ENCODE results near the gene PICK1. TPM values are rescaled to one million over a fixed set of nuclear protein-coding genes. Genes with fewer than 3 reads are reported as not detected.

The PICK1 gene
- total and polyA plus RNA-seq, 2 of the 4 experiments (the other 2 are of a cell fraction): 16.5 to 21.0 TPM

- dilution Hi-C loops (cut with HindIII; ENCODE audit: low sequenced_read_pairs, unreplicated experiment): no loop called here
- no peak overlapping the region for H3K9ac ChIP-seq (ENCODE audit: low read depth, low read length)
- no peak for DNase-seq
- H3K4ac ChIP-seq (ENCODE audit: low read depth, low read length): no peak overlapping the region
- no peak overlapping the region for H3K18ac ChIP-seq (ENCODE audit: low read depth, low read length)
- in situ Hi-C loops (cut with MboI; ENCODE audit: low sequenced_read_pairs): no loop called here
- no peak overlapping the region for H4K8ac ChIP-seq (ENCODE audit: low read depth in 2 of 2, low read length in 2 of 2)
- no peak overlapping the region for H3K14ac ChIP-seq (replicated peaks; ENCODE audit: low read depth, low read length)
- H2BK120ac ChIP-seq (ENCODE audit: low read depth, low read length): no peak overlapping the region
- no peak overlapping the region for H3K56ac ChIP-seq (ENCODE audit: extremely low read depth, insufficient read depth, low read length)
- H3K27ac ChIP-seq (ENCODE audit: insufficient read depth, low read length): no peak overlapping the region
- H3K23ac ChIP-seq (ENCODE audit: low read depth, low read length): no peak overlapping the region
- no peak overlapping the region for H2AK5ac ChIP-seq (ENCODE audit: low read depth, low read length)
- H4K91ac ChIP-seq (ENCODE audit: insufficient read depth, low read depth, low read length): no peak overlapping the region
- H2AK9ac ChIP-seq (replicated peaks; ENCODE audit: low read depth, low read length, poor library complexity): no peak overlapping the region
- H2BK20ac ChIP-seq (ENCODE audit: low read depth, low read length): no peak overlapping the region
- H2BK5ac ChIP-seq (ENCODE audit: low read depth, low read length, poor library complexity, severe bottlenecking): no peak overlapping the region
- H3K4me2 ChIP-seq (ENCODE audit: low read depth, low read length): no peak overlapping the region
- no peaks in the 10 kb centered on the region for H4K20me1 ChIP-seq (ENCODE audit: insufficient read depth, low read length)
- 95% methylated on average over 4 of the region's 13 CpGs; no CpG with 5 or more reads in 1 of the 2 experiments for WGBS, 2 experiments (ENCODE audit: extremely low coverage in 2 of 2, insufficient read length in 1 of 2)
- no peaks in the 10 kb centered on the region for H3K9me3 ChIP-seq (ENCODE audit: control insufficient read depth, insufficient read depth, low read length)
- no peak overlapping the region for H2AFZ ChIP-seq (replicated peaks; ENCODE audit: low read length, poor library complexity)
- no peak overlapping the region for H3K4me3 ChIP-seq (ENCODE audit: insufficient read depth, low read depth, low read length)
- ATAC-seq (ENCODE audit: low read depth): no peak
- TF ChIP-seq FOS (IDR thresholded peaks at IDR 0.05; ENCODE audit: low read depth, low read length) (no peak), USF2 (IDR thresholded peaks at IDR 0.05; ENCODE audit: low read depth, low read length) (no peak), BHLHE40 (IDR thresholded peaks at IDR 0.05; ENCODE audit: low read depth, low read length) (no peak), MAZ (IDR thresholded peaks at IDR 0.05; ENCODE audit: borderline replicate concordance, low read depth, low read length) (no peak), MXI1 (IDR thresholded peaks at IDR 0.05; ENCODE audit: borderline replicate concordance, low read depth, low read length) (no peak), ELK1 (IDR thresholded peaks at IDR 0.05; ENCODE audit: borderline replicate concordance, low read depth, low read length) (no peak), MAFK (IDR thresholded peaks at IDR 0.05; ENCODE audit: low read depth, low read length) (no peak), NFE2L2 (IDR thresholded peaks at IDR 0.05; ENCODE audit: low read depth, low read length) (no peak), RAD21 (IDR thresholded peaks at IDR 0.05; ENCODE audit: low read length) (no peak), POLR2A (IDR thresholded peaks at IDR 0.05; ENCODE audit: low read depth, low read length) (no peak), RFX5 (IDR thresholded peaks at IDR 0.05; ENCODE audit: low read depth, low read length) (no peak), RCOR1 (IDR thresholded peaks at IDR 0.05; ENCODE audit: insufficient replicate concordance, low read length) (no peak), SMC3 (IDR thresholded peaks at IDR 0.05; ENCODE audit: low read depth, low read length) (no peak), CHD1 (IDR thresholded peaks at IDR 0.05; ENCODE audit: low read depth, low read length) (no peak), CEBPB (IDR thresholded peaks at IDR 0.05; ENCODE audit: low read depth, low read length) (no peak)
- TF ChIP-seq, protein P1, sequence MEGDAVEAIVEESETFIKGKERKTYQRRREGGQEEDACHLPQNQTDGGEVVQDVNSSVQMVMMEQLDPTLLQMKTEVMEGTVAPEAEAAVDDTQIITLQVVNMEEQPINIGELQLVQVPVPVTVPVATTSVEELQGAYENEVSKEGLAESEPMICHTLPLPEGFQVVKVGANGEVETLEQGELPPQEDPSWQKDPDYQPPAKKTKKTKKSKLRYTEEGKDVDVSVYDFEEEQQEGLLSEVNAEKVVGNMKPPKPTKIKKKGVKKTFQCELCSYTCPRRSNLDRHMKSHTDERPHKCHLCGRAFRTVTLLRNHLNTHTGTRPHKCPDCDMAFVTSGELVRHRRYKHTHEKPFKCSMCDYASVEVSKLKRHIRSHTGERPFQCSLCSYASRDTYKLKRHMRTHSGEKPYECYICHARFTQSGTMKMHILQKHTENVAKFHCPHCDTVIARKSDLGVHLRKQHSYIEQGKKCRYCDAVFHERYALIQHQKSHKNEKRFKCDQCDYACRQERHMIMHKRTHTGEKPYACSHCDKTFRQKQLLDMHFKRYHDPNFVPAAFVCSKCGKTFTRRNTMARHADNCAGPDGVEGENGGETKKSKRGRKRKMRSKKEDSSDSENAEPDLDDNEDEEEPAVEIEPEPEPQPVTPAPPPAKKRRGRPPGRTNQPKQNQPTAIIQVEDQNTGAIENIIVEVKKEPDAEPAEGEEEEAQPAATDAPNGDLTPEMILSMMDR (conservative IDR thresholded peaks at IDR 0.05; ENCODE audit: low read depth, low read length): no peak
- H3K4me1 ChIP-seq (ENCODE audit: control insufficient read depth, insufficient read depth, low read length): no peaks in the 10 kb centered on the region
- intact Hi-C loops (cut with micrococcal nuclease): no loop called here
- H2BK15ac ChIP-seq (ENCODE audit: low read depth, low read length): no peak overlapping the region
- no peak overlapping the region for H4K5ac ChIP-seq (ENCODE audit: low read depth, low read length)
- H3K27me3 ChIP-seq (ENCODE audit: control insufficient read depth, insufficient read depth, low read length): no peaks in the 10 kb centered on the region
- ChIA-PET POLR2A (ENCODE audit: unreplicated experiment) (no interaction called here), CTCF (no interaction called here)
- BruUV-seq (replicated peaks): no TSS peak
- H3K9me1 ChIP-seq (ENCODE audit: insufficient read depth, low read length): no peaks in the 10 kb centered on the region
- H3K79me1 ChIP-seq (ENCODE audit: low read depth in 1 of 2, low read length in 2 of 2): no peaks in the 10 kb centered on the region
- peaks cover 20% of the 10 kb centered on the region for H3K36me3 ChIP-seq (ENCODE audit: control insufficient read depth, insufficient read depth, low read length)
Measured at GRCh38 chr22:38067761-38068360, 10.7 kb downstream of the PICK1 start.

Measured in IMR-90 (cell line).